ENCODE results near the gene FAM107B.
A peak's percentile ranks its signal among the peaks of the same experiment; 100 is the strongest.

The FAM107B gene

DNA sequence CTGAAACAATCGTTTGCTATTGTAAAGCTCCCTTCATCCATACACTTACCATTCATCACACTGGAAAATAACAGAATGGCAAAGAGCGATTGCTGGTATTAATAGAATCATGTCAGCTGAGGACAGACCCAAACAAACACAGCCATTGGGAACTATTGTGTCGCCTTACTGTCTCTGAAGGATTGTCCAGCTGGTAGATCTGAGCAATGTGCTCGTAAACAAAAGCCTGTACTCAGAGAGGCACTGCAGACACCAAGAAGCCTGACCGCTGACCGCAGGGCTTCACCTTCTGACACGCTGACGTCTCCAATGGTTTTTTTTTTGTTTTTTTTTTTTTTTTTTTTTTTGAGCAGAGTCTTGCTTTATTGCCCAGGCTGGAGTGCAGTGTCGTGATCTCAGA, 292.9 kb downstream of the FAM107B start:
- no peak for DNase-seq

DNA sequence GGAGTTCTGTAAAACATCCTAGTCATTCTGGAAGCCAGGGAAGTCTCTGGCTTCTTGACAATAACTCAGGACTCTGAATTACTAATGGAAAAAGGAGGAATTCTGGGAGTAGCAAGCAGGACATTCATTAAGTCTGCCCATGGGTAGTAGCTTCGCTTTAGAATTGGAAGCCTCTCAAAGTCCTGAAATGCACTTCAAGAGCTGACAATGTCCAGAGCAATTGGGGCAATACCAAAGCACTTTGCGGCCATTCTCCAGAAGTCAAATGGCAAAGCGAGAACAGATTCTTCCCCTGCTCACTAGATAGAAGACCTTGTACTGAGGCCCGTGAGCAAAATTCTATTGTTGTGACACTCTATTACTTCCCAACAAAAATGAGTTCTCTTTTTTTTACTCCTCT, 293.7 kb downstream of the FAM107B start:
- no peak for DNase-seq

DNA sequence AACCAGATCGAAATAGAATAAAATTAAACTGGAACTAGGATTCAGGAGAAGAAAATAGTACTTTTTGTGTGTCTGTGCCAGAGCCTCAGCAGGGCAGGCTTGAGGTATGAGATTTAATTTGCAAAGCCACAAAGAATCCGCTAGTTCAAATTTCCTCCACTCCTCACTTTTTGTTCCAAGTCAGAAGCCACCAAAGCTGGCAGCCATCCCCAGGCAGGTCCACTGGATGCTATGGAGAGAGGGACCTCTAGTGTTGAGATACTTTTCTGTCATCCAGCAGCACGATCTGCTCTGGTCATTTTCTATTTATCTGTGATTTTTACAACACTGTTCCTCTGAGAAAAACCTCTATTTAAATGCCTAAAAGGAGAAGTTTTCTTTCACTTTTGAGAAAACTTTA, 296.1 kb downstream of the FAM107B start:
- DNase-seq = peak; percentile 86

DNA sequence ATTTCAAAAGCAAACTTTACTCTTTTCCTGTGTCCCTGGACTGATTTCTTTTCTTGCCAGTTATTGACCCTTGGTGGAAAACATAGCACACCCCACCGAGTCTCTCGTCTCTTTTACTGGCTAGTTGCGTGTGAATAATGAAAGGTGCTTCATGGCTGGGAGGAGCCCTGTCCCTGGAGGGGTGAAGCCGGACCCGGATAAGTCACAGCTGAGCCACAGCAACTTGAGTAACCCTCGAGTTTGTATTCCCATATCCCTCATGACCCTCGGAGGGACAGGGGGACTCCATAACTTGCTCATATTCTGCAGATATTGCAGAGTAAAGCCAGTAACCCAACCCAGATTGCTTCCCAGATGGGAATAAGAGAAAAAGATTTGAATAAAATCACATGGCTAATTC, 296.5 kb downstream of the FAM107B start:
- no peak for DNase-seq

DNA sequence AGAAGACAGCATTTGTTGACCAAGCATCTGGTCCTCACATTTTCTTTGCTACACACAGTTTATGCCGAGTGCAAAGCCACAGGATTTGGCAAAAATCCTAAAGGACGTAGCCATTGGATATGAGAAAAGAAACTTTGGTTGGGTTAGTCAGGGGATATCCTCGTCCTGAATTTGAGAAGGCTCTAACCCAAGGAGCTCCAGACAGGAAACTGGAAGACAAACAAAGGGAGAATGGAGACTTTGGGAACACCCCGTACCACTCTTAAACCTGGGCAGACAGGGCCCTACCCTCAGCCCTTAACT, 297.3 kb downstream of the FAM107B start:
- peak; percentile 81 for DNase-seq

DNA sequence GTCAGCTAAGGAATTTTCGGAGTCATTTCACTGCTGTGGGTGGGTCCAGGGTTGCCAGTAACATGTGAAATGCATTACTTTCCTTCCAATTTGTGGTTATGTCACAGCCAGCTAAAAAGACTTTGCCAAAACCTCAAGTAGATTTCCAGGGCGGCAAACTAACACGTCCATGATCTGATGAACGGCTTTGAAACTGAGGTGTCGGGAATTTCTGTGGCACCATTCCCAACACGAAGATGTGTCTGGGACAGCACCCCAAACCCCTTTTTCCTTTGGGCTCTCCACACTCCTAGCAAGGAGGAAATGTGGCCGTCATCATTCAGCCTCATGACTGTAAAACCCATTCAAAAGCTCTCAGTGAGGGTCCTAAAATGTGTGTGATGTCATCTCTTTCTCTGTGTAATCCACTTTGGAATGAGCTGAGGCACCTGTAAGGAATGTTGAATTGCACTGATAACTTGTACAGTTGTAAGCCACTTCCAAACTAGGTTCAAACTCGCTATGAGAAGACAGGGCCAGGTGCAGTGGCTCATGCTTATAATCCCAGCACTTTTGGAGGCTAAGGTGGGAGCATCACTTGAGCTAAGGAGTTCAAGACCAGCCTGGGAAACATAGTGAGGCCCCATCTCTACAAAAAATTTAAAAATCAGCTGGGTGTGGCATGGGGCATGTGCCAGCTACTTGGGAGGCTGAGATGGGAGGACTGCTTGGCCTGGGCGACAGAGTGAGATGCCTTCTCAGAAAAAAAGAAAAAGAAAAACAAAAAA, 297.9 kb downstream of the FAM107B start:
- DNase-seq = peak; percentile 81

DNA sequence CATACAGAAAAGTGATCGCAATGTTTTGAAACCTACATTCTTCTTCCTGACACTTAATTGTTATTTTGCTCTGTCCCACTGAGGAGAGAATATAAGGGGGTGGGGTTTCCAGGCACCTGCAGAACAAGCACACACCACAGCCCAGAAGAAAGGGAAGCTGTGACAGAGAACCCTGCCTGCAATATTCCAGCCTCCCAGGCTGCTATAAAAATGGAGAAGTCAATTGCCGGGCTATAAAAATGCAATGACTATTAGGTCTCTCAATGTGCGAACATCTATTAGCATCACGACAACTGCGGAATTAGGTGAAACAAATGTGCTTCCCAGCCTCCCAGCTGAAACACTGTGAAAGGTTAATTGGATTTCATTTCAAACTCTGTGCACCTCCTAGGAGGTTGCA, 298.7 kb downstream of the FAM107B start:
- no peak for DNase-seq

DNA sequence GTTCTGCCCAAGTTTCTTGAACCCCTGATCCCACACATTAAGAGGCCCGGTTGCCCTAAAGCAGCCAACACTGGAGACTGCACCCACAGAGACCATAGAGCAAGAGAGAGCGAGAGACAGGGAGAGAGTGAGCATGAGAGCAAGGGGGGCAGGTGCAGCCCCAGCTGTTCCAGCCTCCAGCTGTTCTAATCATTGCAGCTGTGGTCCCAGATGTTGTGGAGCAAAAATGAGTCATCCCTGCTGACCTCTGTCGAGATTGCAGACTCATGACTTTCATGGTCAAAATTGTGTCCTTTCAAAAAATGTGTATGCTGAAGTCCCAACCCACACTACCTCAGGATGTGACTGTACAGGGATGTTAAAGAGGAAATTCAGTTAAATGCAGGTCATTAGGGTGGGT, 300.0 kb downstream of the FAM107B start:
- peak; percentile 20 for DNase-seq

DNA sequence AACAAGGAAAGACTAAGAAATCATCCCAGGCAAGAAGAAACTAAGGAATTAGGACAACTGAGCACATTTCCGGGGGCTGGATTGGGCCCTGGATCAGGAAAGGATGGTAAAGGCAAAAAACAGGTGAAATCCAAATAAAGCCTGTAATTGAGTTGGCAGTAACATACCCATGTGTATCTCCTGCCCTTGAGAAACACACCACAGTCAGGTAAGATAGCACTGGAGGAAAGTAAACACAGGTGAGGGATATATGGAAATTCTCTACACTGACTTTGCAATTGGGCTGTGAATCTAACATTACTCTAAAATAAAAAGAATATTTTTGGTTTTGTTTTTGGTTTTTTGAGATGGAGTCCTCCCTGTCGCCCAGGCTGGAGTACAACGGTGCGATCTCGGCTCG, 303.8 kb downstream of the FAM107B start:
- DNase-seq = no peak

DNA sequence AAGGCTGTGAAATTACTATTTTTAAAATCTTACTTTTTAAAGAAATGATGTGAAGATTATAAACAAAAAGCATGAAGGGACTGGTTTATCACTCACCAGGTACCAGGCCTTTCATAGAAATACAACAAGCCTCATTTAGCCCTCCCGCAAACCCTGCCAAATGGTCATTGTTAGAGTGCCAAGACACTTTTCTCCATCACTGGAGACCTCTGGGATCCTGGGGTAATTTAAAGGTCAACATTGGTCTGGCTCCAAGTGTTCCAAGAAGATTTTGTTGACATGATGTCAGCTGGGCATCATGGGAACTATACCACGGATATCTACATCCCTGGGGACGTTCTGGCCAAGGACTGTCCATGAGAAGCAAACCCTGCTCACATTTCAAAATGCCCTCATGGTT, 306.0 kb downstream of the FAM107B start:
- no peak for DNase-seq

All from fibroblast of skin of back (primary cell).